ENCODE measurements around the gene TAAR8. TPM values are rescaled to one million over a fixed set of nuclear protein-coding genes. Genes with fewer than 3 reads are reported as not detected.

Gene TAAR8
- total and polyA plus RNA-seq, 8 donors: not detected

- peak; percentile 90 to 97 for DNase-seq
- H3K27ac ChIP-seq: peak within 1 kb of the TSS; percentile 86 to 95 (median 92)
- H3K9me3 ChIP-seq: no peaks in the 10 kb centered on the region
- TF ChIP-seq POLR2A (IDR thresholded peaks at IDR 0.05): peak in 1 of 4 donors; percentile 21
- peak; percentile 57 to 91 (median 68) for TF ChIP-seq POLR2AphosphoS5 (IDR thresholded peaks at IDR 0.05)
- TF ChIP-seq CTCF (IDR thresholded peaks at IDR 0.05): no peak
- peaks cover 0 to 6% (median 5%) of the 10 kb centered on the region in 4 donors for H3K36me3 ChIP-seq
- WGBS, 5 donors: 0 to 1% (median 1%) methylated on average over 47 to 67 of the region's 67 CpGs
- intact Hi-C loops (cut with DNase I; ENCODE audit: low total_unique reads): no loop called here
- H3K27me3 ChIP-seq: no peaks in the 10 kb centered on the region
- peak within 1 kb of the TSS; percentile 83 to 96 (median 92) for H3K4me3 ChIP-seq
- H3K4me1 ChIP-seq: peaks cover 15 to 54% (median 35%) of the 10 kb centered on the region in 4 donors
Measured at GRCh38 chr6:132512638-132513632, 39.5 kb upstream of the TAAR8 start, which contains the start of gene STX7. Gene STX7 (minus strand): TSS chr6:132513116. CDS start chr6:132503530, 9,586 bp downstream.

DNA sequence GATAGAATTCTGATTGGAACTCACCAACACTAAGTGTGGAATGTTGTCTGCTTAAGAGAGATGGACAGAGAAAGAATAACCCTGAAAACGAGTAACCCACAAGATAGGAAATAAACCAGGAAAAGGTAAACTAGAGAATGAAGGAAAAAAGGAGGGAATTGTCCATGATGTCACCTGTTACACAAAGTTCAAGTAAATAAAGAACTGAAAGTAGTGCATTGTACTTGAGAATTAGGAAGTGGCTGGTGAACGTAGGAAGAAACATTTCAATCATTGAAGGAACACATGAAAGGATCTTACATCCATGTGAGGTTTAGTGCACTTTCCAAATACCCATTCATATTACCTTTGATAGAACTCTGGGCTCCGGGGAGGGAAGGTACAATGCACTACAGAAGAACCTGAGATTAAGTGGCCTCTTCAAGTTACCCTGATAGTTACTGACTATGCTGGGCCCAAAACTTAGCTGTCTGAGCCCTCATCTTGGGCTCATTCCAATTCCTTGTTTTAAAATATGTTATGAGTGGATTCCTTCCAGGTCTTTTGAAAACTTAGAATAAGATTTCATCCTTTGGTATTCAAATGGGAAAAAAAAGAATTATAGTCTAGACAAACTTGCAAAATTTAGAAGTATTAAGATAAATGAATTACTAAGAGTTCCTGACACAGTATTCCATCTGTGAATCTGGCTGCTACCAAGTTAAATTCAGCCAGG is 38.5 kb upstream of the TAAR8 start:
- intact Hi-C loops (cut with DNase I; ENCODE audit: low total_unique reads): no loop called here
- Histone ChIP-seq H3K27me3 (no peaks in the 10 kb centered on the region), H3K4me3 (peak overlapping the region; percentile 83 to 96 (median 92)), H3K9me3 (no peaks in the 10 kb centered on the region), H3K27ac (peak overlapping the region in 4 of 5 donors; percentile 86 to 95 (median 92)), H3K36me3 (no peaks in the 10 kb centered on the region), H3K4me1 (peaks cover 15 to 44% (median 29%) of the 10 kb centered on the region in 4 donors)
- 22 to 38% (median 33%) methylated on average over 3 of the region's 3 CpGs for WGBS, 5 donors
- peak in 1 of 2 donors; percentile 33 for DNase-seq
- TF ChIP-seq POLR2AphosphoS5 (IDR thresholded peaks at IDR 0.05) (no peak), CTCF (IDR thresholded peaks at IDR 0.05) (no peak), EP300 (IDR thresholded peaks at IDR 0.05) (no peak), POLR2A (IDR thresholded peaks at IDR 0.05) (no peak)

DNA sequence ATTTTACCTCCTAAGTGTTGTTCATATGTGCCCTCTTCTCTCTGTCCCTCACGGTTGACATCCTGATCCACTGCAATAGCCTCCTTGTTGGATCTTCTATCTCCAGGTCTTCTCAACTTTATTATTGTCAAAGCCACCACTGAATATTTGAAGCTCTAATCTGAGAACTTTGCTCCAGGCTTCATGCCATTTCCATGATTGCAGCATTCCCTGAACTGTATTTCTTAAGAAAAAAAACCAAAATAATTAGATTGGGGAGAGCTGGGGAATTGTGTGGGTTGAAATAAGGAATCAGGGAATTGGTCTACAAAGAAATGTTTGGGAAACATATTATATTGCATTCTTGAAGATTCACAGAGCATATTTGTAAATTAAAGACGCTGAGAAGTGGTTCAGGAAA is 37.1 kb upstream of the TAAR8 start:
- no peak overlapping the region for H3K4me3 ChIP-seq
- no peaks in the 10 kb centered on the region for H3K9me3 ChIP-seq
- DNase-seq: no peak
- no peaks in the 10 kb centered on the region for H3K27me3 ChIP-seq
- no peak overlapping the region for H3K27ac ChIP-seq
- peaks cover 15 to 31% (median 23%) of the 10 kb centered on the region in 4 donors for H3K4me1 ChIP-seq
- intact Hi-C loops (cut with DNase I; ENCODE audit: low total_unique reads): no loop called here
- WGBS, 5 donors: 60 to 86% (median 79%) methylated on average over 2 of the region's 2 CpGs
- no peaks in the 10 kb centered on the region for H3K36me3 ChIP-seq
- TF ChIP-seq EP300 (IDR thresholded peaks at IDR 0.05) (no peak), POLR2A (IDR thresholded peaks at IDR 0.05) (no peak), POLR2AphosphoS5 (IDR thresholded peaks at IDR 0.05) (no peak), CTCF (IDR thresholded peaks at IDR 0.05) (no peak)

GRCh38 chr6:132520953-132521352 is 31.5 kb upstream of the TAAR8 start:
- Histone ChIP-seq H3K9me3 (no peaks in the 10 kb centered on the region), H3K27me3 (no peaks in the 10 kb centered on the region), H3K4me3 (no peak overlapping the region), H3K27ac (no peak overlapping the region), H3K4me1 (no peaks in the 10 kb centered on the region), H3K36me3 (no peaks in the 10 kb centered on the region)
- DNase-seq: no peak
- intact Hi-C loops (cut with DNase I; ENCODE audit: low total_unique reads): loop anchor here (10.0 kb wide), 1 partner anchor 254 kb away; no protein-coding TSS in a partner anchor
- no peak for TF ChIP-seq CTCF (IDR thresholded peaks at IDR 0.05)
- no peak for TF ChIP-seq EP300 (IDR thresholded peaks at IDR 0.05)
- no peak for TF ChIP-seq POLR2AphosphoS5 (IDR thresholded peaks at IDR 0.05)
- no peak for TF ChIP-seq POLR2A (IDR thresholded peaks at IDR 0.05)
- WGBS, 5 donors: 47 to 76% (median 70%) methylated on average over 2 of the region's 2 CpGs
